Measurements from ENCODE around the gene ADGRG1.

- no peak for TF ChIP-seq CTCF (IDR thresholded peaks at IDR 0.05)
- no peak for TF ChIP-seq POLR2A (IDR thresholded peaks at IDR 0.05)
Observed at GRCh38 chr16:57617604-57618111, 10.8 kb upstream of the ADGRG1 start.

Measured in uterus (tissue), 2 donors.